Heart left ventricle (tissue), 16 donors: ENCODE results near the gene OR2AG2. TPM values are rescaled to one million over a fixed set of nuclear protein-coding genes. Genes with fewer than 3 reads are reported as not detected.

Experiments
- ATAC-seq, 4 donors: fragments of 200-7000 bp; cut with Tn5 transposase; one replicate each; pipeline ENCODE4 v1.9.1; 2020 to 2022; ENCODE audit warnings: moderate library complexity in 4 of 4, mild to moderate bottlenecking in 3 of 4, moderate number of reproducible peaks in 1 of 4
- DNase-seq, 5 donors: peaks; one replicate each; pipeline ENCODE4 v3.0.0-alpha.2; 2020
- H3K27ac ChIP-seq, 12 donors: fragments of 200-600 bp; sonication (generic) in 4 of 12; one replicate each; pipeline versions ENCODE4 v1.5.0 to v1.8.0; 2016 to 2022; ENCODE audit warnings: mild to moderate bottlenecking in 2 of 12
- H3K27me3 ChIP-seq, 9 donors: fragments of 200-600 bp; sonication (generic) in 2 of 9; one replicate each; pipeline versions ENCODE4 v1.5.1 to v1.8.0; 2016 to 2022; ENCODE audit warnings: mild to moderate bottlenecking in 3 of 9
- H3K36me3 ChIP-seq, 9 donors: fragments of 200-600 bp; sonication (generic) in 2 of 9; one replicate each; pipeline versions ENCODE4 v1.5.0 to v1.8.0; 2018 to 2022; ENCODE audit warnings: mild to moderate bottlenecking in 2 of 9
- H3K4me1 ChIP-seq, 12 donors: fragments of 200-600 bp; sonication (generic) in 4 of 12; one replicate each; pipeline versions ENCODE4 v1.5.0 to v1.8.0; 2016 to 2022; ENCODE audit warnings: mild to moderate bottlenecking in 3 of 12
- H3K4me3 ChIP-seq, 12 donors: fragments of 200-600 bp; sonication (generic) in 4 of 12; one replicate each; pipeline versions ENCODE4 v1.5.0 to v1.8.0; 2017 to 2022; ENCODE audit warnings: mild to moderate bottlenecking in 9 of 12, moderate library complexity in 4 of 12
- H3K9me3 ChIP-seq, 12 donors: fragments of 200-600 bp; sonication (generic) in 4 of 12; one replicate each; pipeline versions ENCODE4 v1.5.0 to v1.8.0; 2016 to 2022; ENCODE audit warnings: mild to moderate bottlenecking in 1 of 12
- CTCF ChIP-seq, 12 donors: fragments of 200-600 bp; sonication (generic) in 4 of 12; IDR thresholded peaks; one replicate each; pipeline versions ENCODE4 v1.5.0 to v1.8.0; 2018 to 2022; ENCODE audit warnings: antibody characterized with exemption in 12 of 12, mild to moderate bottlenecking in 5 of 12
- POLR2A ChIP-seq, 2 donors: fragments of 450-650 bp; IDR thresholded peaks; one replicate each; pipeline ENCODE4 v1.6.1; 2017; ENCODE audit warnings: antibody characterized with exemption in 2 of 2, mild to moderate bottlenecking in 2 of 2, moderate library complexity in 2 of 2
- WGBS, 4 donors: extraction: QIAGEN DNeasy Blood & Tissue Kit in 2 of 4; methylation state at CpG; one replicate each; pipeline versions ENCODE4 v1.1.5 to v1.1.7; 2013 to 2018; 5-methylcytosine and 5-hydroxymethylcytosine counted together
- intact Hi-C, 10 donors: fragments of 100-400 bp; cut with DNase I; formaldehyde crosslinking; loops; one replicate each; pipeline versions ENCODE4 v1.11.1 to v1.14.2; 2022
- long read RNA-seq, 3 donors: library from polyadenylated mRNA; unstranded; transcript quantifications; one replicate each; pipeline ENCODE4 v2.0.0, GENCODE V29; 2020 to 2021
- polyA plus RNA-seq, 2 donors: library from polyadenylated mRNA; stranded (reverse); fragments of 200-250 nt; gene quantifications; one replicate each; pipeline ENCODE4 v1.2.3, GENCODE V29; 2013
- total RNA-seq, 9 donors: library from RNA; depleted of rRNA in 2 of 9; stranded (reverse); fragments of >200 nt in 2 of 9; fragmentation: NEBNext Ultra II Directional in 3 of 9; extraction: Animal tissue kit (Norgen Biotek cat#: 25700) in 3 of 9; gene quantifications; one replicate each; pipeline versions ENCODE4 v1.1.0 to v1.2.4, GENCODE V29; 2016 to 2023
- donor health status: ischemic (EF 13 %, LVEDD 7.1; RV severe dilation, severe dysfunction).
- donor health status: healthy with polysubstance abuse.
- donor health status: DM: no; HTN: yes; CAD: no.
- donor health status: DM: no; HTN: no; CAD: no.
- donor health status: ischemic (EF 25% LVEDD 6.9; RV normal size, moderate dysfunction).
- donor health status: ischemic (EF 25% LVEDD 5.7; RV mildly dilated, moderate dysfunction).
- donor health status: healthy.
- donor health status: DM: yes; HTN: yes; CAD: no.
- donor health status: ischemic (EF 35%, LVEDD 5.7; RV mildly dilated, moderate dysfunction).
- donor health status: nonischemic (EF 11% LVEDD 7.7; RV severe dilation, severe dysfunction).
- donor health status: DM: yes; HTN: yes; CAD: no.
- donor health status: PGD.
- donor health status: ischemic (EF 29% LVEDD 5.4; RV normal size, mild dysfunction).
- donor health status: nonischemic (EF 23%, LVEDD 6.1; RV moderate dilation, normal function).

Gene OR2AG2
- not detected for total RNA-seq
- polyA plus RNA-seq: under 1 TPM in 1 of 2 donors, not detected in 1; 0.01 TPM
- long read RNA-seq, donor 1: 0 reads
- long read RNA-seq, donor 2: 0 reads
- long read RNA-seq, donor 3: 0 reads

- DNase-seq (peak in 1 of 5 donors; percentile 25), ATAC-seq (peak in 2 of 4 donors; percentile 66 to 69)
- TF ChIP-seq CTCF (IDR thresholded peaks at IDR 0.05) (no peak), POLR2A (IDR thresholded peaks at IDR 0.05) (no peak)
Observed at GRCh38 chr11:6771926-6772893, at the start of gene OR2AG2. OR2AG2 (minus strand) TSS chr11:6771976; CDS start chr11:6768957, 3,019 bp downstream.

GRCh38 chr11:6818967-6819366, 47.2 kb upstream of the OR2AG2 start:
- 84 to 100% (median 92%) methylated on average over 1 to 5 of the region's 5 CpGs for WGBS, 4 donors
- Histone ChIP-seq H3K36me3 (no peaks in the 10 kb centered on the region), H3K27me3 (no peaks in the 10 kb centered on the region), H3K27ac (no peak overlapping the region), H3K4me3 (no peak overlapping the region), H3K4me1 (no peaks in the 10 kb centered on the region), H3K9me3 (peaks cover 0 to 14% (median 4%) of the 10 kb centered on the region in 12 donors)
- ATAC-seq: no peak
- intact Hi-C loops: no loop called here
- TF ChIP-seq CTCF (IDR thresholded peaks at IDR 0.05) (no peak), POLR2A (IDR thresholded peaks at IDR 0.05) (no peak)
- DNase-seq: no peak

More at GRCh38 chr11:6771926-6772893, at the start of gene OR2AG2:
- Histone ChIP-seq H3K27me3 (no peaks in the 10 kb centered on the region), H3K27ac (peak within 1 kb of the TSS in 1 of 12 donors; percentile 69), H3K9me3 (no peaks in the 10 kb centered on the region), H3K4me3 (no peak within 1 kb of the TSS), H3K4me1 (no peaks in the 10 kb centered on the region), H3K36me3 (no peaks in the 10 kb centered on the region)
- intact Hi-C loops: no loop called here
- 60 to 85% (median 74%) methylated on average over 3 to 4 of the region's 4 CpGs for WGBS, 4 donors

- H3K36me3 ChIP-seq: no peaks in the 10 kb centered on the region
- WGBS, 4 donors: 47 to 59% (median 53%) methylated on average over 1 of the region's 1 CpG
- no peak overlapping the region for H3K4me3 ChIP-seq
- peaks cover 0 to 14% (median 4%) of the 10 kb centered on the region in 12 donors for H3K9me3 ChIP-seq
- H3K27me3 ChIP-seq: peaks cover 0 to 6% (median 0%) of the 10 kb centered on the region in 9 donors
- no peak overlapping the region for H3K27ac ChIP-seq
- ATAC-seq (no peak), DNase-seq (no peak)
- H3K4me1 ChIP-seq: no peaks in the 10 kb centered on the region
- intact Hi-C loops: no loop called here
- TF ChIP-seq CTCF (IDR thresholded peaks at IDR 0.05): no peak
- no peak for TF ChIP-seq POLR2A (IDR thresholded peaks at IDR 0.05)
Observed at GRCh38 chr11:6817694-6818093, 45.9 kb upstream of the OR2AG2 start.

GRCh38 chr11:6813656-6814055, 41.9 kb upstream of the OR2AG2 start:
- Histone ChIP-seq H3K4me1 (no peaks in the 10 kb centered on the region), H3K4me3 (no peak overlapping the region), H3K9me3 (no peaks in the 10 kb centered on the region), H3K27me3 (peaks cover 0 to 12% (median 0%) of the 10 kb centered on the region in 9 donors), H3K36me3 (no peaks in the 10 kb centered on the region), H3K27ac (no peak overlapping the region)
- intact Hi-C loops: no loop called here
- no peak for TF ChIP-seq CTCF (IDR thresholded peaks at IDR 0.05)
- TF ChIP-seq POLR2A (IDR thresholded peaks at IDR 0.05): no peak
- 56 to 80% (median 64%) methylated on average over 2 of the region's 2 CpGs for WGBS, 4 donors
- no peak for ATAC-seq
- DNase-seq: no peak
